ENCODE measurements around the gene MYL7.
A peak's percentile ranks its signal among the peaks of the same experiment; 100 is the strongest.

MYL7 gene

DNA sequence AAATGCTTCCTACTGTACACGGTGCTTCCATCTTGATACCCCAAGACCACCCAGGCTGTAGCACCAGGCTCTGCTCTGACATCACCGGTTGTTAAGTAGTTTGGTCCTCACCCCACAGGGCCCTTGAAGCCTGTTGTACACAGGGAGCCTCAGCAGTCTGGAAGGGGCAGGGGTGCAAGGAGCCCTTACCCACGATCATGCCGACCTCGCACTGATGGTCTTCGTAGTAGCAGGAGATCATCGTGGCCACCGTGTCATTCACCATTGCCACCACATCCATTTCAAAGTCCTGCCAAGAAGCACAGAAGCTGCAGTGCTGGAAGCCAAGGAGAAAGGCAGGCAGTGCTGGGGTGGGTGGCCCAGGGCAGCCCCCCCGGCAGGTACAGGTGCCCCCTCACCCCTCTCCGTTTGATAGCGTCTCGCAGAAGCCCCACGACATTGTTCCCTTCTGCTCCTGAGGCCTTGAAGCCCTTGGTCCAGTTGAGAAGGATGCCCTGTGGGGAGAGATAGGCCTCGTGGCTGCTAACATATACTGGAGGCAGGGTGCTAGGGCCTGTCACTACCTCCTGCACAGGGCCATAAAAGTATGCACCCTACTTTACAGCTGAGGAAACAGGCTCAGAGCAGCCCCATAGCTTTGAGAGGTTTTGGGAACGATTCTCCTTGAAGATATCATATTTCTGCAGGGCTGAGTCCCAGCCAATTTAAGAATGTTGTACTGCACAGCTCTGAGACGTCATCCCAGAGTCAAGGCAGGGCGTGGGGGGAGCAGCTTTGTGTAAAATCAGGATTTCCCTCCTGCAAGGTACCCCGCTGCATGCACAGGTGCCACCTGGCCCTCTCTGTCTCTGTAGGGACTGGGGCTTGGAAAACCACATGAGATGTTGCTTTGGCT, 8.7 kb upstream of the MYL7 start:
- DNase-seq, result no peak

DNA sequence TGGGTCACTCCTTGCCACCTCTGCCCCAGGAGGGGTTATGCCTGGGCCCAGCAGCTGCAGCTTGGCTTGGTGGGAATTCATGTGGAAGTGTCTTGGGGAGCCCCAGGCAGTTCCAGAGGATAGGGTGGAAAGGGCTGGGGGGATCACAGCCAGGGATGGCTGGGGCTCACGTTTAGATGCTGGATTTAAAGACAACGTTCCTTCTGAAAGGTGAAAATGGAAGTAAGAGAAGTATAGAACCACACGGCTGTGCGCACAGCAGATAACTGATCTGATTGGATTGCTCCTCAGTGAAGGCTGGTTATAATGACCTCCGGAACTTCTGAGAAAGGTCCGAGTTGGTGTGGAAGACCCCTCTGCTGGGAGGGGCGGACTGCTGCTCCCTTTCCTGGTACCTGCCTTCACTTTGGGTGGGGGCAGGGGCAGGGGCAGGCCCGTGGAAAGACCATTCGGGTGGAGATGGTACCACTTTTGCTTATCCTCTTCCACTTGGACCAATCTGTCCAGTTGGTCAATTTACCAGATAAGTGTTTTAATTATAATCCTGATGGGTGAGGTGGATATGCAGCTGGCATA, 7.9 kb upstream of the MYL7 start:
- no peak for DNase-seq

DNA sequence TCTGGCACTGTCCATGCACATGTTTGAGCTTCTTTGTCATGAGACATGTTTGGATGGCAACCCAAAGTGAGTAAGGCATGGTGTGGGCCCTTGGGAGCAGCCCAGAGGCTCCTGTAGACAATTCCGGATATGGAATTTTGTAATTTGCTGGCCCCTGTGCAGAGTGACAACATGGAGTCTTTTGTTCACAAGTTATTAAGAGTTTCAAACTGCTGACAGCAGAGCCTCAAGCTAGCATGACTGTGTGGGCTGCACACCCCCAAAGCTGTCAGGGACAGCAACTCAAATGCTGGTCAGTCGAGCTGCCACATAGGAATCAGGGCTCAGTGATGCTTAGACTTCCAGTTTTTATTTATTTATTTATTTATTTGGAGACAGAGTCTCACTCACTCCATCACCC, 7.0 kb upstream of the MYL7 start:
- DNase-seq, result no peak

DNA sequence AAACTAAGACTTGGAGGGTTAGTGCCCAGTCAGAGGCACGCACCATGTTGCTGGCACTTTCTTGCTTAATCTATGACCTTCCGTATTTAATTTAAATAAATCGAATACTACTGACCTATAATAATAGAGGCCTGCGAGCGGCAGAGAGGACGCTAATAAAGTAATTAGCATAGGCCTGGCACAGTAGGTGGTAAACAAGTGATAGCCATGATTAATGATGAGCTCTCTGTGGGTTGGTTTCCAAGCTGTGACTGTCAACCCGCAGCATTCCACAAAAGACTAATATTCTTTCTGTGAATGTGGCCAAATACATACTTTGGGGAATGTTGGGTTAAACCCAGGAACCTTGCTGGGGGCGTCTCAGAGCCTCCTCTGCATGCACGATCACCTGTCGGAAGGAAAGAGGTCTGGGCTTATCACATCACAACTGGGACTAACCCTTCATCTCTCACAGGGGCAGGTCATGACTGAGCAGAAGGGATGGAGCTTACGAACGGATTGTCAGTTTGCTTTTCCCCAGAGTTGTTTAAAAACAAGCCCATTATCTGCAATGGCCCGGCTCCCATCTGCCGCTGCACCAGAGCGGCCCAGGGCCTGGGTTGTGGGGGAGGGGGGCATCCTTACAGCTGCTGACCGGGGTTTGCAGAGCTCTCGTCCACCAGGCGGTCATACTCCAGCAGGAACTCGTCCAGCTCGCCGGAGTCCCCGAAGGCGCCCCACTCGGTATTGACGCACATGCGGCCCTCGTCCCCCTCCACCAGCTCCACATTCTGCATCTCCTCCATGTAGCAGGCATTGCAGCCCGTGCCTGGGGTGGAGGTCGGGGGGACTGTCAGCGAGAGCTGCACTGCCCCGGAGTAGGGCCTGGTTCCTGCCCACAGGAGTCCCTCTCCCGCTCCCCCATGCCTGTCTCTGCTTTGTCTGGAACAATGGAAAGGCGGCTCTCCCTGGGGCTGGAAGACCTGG, 6.2 kb upstream of the MYL7 start:
- no peak for DNase-seq

DNA sequence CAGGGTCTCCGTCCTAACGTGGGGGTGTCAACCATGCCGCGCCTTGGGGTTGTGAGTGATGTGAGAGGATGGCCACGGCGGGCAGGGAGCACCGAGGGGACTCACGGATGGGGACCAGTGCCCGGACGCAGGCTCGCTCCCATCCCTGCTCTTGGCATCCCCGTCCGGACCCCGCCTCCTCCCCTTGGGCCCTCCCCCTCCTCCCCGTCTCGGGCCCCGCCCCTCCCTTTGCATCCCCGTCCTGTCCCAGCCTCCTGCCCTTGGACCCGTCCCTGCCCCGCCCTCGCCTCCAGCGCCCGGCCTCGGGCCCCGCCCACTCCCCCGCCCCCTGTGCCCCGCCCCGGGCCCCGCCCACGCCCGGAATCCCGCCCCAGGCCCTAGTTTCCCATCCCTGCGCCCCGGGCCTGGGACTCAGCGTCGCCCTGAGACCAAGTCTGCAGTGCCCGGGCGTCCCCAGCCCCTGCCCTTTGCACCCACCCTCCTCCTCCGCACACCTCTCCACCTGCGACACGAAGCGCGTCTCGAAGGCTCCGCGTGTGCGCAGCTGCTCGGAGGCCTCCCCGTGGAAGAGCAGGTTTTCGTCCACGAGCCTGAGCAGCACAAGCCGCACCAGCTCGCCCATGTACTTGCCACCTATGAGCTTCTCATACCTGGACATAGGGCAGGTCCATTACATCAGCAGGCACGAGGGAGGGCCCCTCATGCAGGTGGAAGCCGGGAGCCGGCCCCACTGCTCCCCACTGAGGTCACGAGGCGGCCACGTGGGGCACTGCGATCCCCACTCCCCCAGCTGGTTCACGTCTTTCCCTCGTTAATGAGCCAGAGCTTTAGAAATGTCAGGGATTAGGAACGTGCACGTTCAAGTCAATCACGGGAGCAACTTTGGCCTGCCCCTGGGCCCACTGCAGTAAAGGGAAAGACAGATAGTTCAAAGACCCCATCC, 5.1 kb upstream of the MYL7 start:
- DNase-seq, result peak; percentile 74

DNA sequence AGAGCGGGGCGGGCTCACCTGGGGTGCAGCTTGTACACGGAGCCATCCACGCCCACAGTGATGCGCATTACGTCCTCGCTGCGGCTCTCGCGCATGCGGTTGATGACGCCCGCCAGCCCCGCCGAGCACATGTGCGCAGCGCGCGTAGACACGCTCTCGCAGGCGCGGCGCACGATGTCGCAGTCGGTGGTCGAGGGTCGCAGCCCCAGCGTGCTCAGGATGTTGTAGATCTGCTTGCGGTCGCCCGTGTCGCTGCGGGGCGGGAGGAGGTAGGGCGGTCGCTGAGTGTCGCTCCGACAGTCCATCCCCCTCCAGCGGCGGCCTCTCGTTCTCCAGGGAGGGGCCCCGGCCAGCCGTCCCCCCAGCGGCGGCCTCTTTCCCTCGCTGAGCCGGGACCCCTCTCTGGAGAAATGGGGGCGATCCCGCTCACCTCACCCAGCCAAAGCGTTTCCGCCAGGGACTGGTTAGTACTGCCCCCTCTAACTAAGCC, 4.4 kb upstream of the MYL7 start:
- peak; percentile 68 for DNase-seq

DNA sequence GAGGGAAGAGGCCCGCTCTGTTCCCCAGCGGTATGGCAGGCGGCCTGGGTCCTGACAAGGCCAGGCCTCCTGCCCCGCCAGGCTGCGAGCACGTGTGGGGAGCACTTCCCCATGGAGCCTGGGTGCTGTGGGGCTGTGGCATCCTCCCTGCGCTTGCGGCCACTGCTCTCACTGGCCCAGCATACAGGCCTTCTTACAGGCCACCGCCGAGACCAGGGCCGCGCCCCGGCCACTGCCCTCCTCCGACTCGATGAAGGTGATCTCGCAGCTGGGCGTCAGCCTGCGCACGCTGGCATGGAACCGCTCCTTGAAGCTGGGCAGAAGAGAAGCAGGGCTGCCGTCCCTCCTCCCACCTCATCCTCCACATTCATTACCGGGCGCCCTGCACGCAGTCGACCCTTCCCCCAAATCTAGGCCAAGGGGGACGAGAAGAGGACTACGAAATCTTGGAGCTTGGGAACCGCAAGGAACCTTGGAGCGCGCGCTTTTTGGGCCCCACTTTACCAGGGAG, 3.9 kb upstream of the MYL7 start:
- DNase-seq, result no peak

DNA sequence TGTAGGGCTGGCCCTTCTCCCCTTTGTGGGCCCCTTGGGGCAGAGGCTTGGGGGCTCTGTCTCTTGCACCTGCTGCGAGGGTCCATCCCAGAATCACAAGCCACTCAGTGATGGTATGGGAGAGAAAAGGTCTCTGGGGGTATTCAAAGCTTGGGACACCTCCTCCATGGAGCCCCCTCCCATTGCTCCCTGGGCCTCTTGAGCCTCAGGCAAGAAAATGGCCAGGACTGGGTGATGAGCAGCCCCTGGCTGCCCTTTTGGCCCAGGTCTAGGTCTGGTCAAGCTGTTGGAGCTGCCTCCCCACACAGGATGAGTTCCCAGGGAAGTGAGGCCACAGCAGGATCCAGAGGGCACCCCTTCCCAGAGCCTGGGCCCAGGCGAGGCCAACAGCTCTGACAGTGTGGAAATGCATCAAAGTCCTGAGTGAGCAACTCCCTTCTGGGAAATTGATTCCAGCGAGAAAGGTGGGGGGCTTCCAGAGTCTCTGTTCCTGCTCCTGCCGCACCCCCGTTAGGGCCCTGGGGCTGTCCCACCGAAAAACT, 3.4 kb upstream of the MYL7 start:
- DNase-seq, result no peak

DNA sequence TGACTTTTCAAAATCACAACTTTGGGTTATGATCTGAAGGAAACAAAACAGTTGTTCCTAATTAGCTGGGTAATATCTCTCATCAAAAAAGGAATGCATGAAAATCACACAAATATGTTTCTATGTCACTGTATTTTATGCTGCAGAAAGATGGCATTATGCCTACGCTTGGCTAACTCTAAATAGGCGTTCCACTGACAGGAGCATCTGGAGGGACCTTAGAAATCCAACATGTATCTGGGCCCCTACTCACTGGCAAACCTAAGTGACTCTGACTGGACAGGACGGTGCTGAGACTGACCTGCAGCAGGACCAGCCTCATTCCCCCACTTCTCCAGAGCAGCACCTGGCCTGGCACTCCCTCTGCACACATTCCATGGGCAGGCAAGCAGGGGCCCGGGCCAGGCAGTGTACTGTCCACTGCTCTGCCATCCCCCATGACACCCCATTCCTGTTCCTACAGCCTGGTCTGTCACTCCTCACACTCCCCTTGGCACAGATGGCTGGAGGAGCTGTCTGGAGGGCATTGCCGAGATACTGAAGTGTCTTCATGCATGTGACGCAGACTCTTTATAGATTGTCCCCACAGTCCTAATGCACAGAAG, 2.6 kb upstream of the MYL7 start:
- no peak for DNase-seq

DNA sequence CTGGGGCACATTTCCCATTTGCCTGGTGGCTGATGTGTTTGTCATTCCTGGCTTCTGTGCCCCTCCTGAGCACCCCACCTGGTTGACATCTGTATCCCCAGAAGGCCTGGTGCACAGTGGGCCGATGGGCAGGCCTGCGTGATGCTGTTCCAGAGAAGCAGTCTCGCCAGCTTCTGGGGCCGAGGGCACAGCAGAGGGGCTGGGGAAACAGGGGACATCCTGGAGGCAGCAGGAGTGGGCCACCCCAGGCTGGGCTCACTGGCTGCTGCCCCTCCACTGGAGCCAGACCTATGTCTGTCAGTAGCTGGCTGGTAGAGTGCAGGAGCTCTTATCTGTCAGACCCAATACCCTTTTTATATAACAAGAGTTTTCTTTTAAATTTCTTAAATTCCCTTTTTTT, 896 bp upstream of the MYL7 start:
- DNase-seq, result no peak

DNA sequence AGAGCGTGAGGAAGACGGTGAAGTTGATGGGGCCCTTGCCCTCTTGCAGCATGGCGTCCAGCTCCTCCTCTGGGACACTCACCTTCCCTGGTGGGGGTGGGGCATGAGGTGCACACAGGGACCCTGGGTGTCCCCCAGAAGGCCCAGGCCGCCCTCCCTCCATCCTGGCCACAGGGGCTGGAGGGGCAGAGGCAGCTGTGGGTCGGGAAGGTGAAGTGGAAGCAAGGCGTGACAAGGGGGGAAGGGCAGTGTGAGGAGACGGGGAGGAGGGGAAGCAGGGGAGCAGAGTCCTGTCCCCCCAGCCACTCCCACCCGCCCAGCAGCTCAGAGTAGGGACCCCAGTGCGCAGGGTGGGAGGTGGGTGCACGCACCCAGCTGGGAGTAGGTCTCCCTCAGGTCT, 791 bp downstream of the MYL7 start:
- no peak for DNase-seq

DNA sequence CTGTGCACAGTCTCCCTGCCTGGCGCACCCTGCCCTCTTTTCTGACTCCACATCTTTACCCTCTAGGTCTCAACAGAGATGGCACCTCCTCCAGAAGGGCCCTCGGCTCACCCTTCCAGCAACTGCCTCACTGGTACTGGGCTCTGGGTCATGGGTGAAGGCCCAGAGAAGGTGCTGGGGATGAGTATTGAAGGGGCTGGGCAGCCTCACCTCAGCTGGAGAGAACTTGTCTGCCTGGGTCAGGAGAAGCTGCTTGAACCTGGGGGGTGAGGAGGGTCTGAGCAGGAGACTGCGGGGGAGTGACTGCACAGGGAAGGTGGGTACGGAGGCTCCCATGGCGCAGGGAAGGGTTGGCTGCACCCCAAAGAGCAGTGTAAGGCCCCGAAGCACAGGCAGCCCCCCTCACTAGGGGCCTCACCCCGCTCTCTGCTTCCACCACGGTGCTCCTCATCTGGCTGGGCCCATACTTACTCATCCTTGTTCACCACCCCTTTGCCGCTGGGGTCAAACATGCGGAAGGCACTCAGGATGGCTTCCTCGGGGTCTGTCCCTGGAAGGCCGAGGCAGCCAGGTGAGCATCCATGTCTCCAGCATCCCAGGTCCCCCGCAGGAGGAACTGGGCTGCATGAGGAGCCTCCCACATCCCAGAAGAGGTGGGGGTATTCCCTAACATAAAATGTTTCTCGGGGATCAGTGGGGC, 1.7 kb downstream of the MYL7 start:
- no peak for DNase-seq

DNA sequence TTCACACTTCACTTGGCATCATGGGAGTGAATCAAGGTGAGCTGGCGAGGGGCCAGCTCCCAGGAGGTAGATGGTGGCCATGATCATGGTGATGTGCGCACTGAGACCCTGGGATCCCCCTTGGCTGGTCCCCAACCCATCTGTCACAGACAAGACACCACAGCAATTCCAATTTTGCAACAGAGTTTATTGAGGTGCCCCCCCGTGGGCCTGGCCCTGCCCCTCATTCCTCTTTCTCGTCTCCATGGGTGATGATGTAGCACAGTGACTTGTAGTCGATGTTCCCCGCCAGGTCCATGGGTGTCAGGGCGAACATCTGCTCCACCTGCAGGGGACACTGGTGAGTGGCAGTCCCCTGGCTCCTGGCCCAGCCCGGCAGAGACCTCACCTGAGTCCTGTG, 2.4 kb downstream of the MYL7 start:
- no peak for DNase-seq

DNA sequence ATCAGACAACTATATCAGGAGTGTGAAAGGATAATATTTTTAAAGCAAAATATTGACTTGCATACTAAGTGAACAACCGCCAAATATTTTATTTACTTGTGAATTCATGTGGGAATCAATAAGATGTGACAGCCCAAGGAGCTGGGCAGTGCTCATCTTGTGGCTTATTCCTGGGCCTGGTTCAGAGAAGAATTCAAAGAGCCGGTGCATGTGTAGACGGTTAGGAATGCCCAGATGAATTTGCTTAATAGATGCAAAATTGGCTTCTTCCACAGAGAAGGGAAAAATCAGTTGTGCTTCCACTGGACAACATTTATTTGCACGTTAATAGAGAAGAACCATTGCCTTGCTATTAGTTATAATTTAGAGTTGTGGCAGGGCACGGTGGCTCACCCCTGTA, 4.4 kb downstream of the MYL7 start:
- DNase-seq, result no peak

DNA sequence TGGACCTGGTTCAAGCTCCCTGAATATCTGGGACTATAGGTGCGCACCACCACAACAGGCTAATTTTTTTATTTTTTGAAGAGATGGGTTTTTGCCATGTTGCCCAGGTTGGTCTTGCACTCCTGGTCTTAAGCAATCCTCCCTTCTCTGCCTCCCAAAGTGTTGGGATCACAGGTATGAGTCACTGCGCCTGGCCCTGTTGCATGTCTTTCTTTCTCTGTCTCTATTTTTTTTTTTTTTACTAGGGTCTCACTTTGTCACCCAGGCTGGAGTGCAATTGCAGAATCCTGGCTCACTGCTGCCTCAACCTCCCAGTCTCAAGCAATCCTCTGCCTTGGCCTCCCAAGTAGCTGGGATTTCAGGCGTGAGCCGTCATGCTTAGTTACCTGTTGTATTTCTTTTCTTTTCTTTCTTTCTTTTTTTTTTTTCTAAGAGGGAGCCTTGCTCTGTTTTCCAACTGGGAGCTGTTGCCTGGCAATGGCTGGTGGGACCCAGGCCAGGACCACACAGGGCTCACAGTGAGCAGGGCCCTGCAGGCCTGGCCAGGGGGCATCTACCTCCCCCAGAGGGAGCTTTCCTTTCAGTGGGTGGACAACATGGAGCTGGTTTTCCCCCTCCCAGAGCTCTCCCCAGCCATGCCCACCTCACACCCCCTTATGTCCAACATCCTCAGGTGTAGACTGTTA, 6.0 kb downstream of the MYL7 start:
- no peak for DNase-seq

DNA sequence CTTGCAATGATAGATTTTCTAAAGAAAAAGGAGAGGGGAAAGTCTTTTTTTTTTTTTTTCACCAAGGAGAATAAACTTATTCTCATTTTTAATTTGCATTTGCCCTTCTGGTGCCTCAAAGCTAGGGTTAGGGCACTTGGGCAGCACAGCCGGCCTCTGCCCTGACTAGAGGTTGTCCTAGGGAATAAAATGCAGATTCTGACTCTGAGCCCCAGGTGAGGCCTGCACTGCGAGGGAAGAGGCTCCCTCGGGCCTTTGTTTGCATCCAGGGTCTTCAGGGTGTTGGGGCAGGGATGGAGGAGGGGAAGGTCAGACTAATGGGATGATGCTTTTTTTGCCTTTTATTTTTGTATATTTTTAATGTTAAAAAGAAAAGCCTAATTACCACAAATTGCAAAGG, 7.8 kb downstream of the MYL7 start:
- DNase-seq, result no peak

DNA sequence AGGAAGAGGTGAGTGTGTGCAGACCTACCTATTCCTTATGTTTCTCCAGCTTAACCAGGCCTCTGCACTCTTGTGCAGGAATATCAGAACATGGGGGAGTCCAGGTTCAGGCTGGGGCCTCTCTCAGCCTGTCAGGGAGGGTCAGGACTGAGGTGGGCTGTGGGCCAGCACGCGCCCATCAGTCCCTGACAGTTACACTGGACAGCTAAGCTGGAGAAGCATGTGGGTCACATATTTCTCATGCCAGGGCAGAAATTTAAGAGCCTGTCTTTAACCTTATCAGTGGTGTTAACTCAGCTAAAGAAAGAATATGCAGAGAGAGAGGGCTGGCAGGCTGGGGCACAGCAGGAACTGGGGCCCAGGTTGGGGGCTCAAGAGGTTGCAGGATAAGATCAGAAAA, 9.1 kb downstream of the MYL7 start:
- DNase-seq, result no peak

DNA sequence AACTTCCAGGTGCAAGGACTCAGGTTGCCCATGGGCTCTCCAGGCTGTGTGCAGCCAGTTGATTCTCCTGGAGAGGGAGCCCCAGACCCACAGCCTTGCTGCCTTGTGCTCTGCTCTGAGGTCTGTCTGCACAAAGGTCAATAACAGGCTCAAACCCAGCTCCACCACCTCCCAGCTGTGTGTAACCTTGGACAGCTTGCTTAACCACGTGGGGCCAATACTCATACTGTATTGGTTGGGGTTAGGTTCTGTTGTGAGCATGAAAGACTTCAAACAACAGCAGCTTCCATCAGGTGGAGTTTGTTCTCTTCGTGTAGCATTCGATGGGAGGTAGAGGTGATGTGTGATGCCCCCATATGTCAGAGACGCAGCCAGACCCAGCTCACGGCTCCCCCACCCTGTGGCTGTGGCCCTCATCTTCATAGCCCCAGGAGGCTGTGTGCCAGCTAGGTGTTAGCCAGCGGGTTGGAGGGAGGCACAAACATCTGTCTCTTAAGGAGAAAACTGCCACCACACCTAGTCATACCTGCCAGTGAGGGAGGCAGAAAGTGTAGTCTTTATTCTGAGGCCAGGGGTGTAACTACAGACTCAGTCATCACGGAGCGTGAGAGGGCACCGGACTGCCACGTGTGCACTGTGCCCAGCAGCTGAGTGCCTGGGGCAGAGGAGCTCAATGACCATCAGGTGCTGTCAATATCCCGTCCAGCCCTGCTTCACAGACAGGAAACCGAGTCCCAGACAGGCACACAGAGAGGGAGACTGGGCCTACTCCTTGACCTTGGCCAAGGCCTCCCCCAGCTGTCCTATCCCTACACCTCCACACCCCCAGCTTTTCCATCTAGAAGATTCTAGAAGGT, 9.7 kb downstream of the MYL7 start:
- no peak for DNase-seq

Data from CD4-positive, alpha-beta T cell treated with Interleukin-15 for 1 hour (primary cell).